Measurements from ENCODE around the gene ADCY7.

- TF ChIP-seq ZNF263 (CRISPR knock-in tag; IDR thresholded peaks at IDR 0.05; ENCODE audit: low read depth) (no peak), ARID4B (CRISPR knock-in tag; IDR thresholded peaks at IDR 0.05; ENCODE audit: borderline replicate concordance) (no peak), CTCF (IDR thresholded peaks at IDR 0.05) (no peak), MXD4 (CRISPR knock-in tag; IDR thresholded peaks at IDR 0.05; ENCODE audit: borderline replicate concordance) (no peak), ZNF671 (CRISPR knock-in tag; IDR thresholded peaks at IDR 0.05) (no peak), ATF3 (CRISPR knock-in tag; conservative IDR thresholded peaks at IDR 0.05) (no peak), SP1 (CRISPR knock-in tag; conservative IDR thresholded peaks at IDR 0.05) (no peak), AFF4 (CRISPR knock-in tag; IDR thresholded peaks at IDR 0.05; ENCODE audit: borderline replicate concordance) (no peak), USF1 (CRISPR knock-in tag; IDR thresholded peaks at IDR 0.05) (no peak), E2F5 (CRISPR knock-in tag; IDR thresholded peaks at IDR 0.05) (no peak), ATF2 (CRISPR knock-in tag; IDR thresholded peaks at IDR 0.05; ENCODE audit: borderline replicate concordance, low read depth) (no peak)
Observed at GRCh38 chr16:50273888-50274325, 7.6 kb downstream of the ADCY7 start.

Data from WTC11 (cell line).